CD4-positive, alpha-beta T cell treated with Interleukin-6 for 4 hours (primary cell): Measurements from ENCODE around the gene THAP8.
"Not testable (repeated sequence)": the region's sequence is repeated elsewhere in the genome, so short reads cannot be mapped to it uniquely, and the experiment has no call there.

Experiments
- DNase-seq: peaks from one replicate; pipeline ENCODE4 v3.0.0-alpha.2; 2020; ENCODE audit warnings: mixed read lengths

Gene THAP8

GRCh38 chr19:36054119-36054732 is at the start of gene THAP8:
Gene THAP8 (minus strand): TSS chr19:36054285. CDS start chr19:36054217, 68 bp downstream.
- peak; percentile 100 for DNase-seq

GRCh38 chr19:36103040-36103626 is 49.0 kb upstream of the THAP8 start:
- no peak for DNase-seq

GRCh38 chr19:36101550-36102327 is 47.7 kb upstream of the THAP8 start:
- DNase-seq, result no peak

- DNase-seq, result no peak
These were observed 46.4 kb upstream of the THAP8 start for GRCh38 chr19:36100476-36100875.

- DNase-seq, result no peak
These were observed 45.2 kb upstream of the THAP8 start for GRCh38 chr19:36099166-36099785.

- no peak for DNase-seq
These were observed 43.0 kb upstream of the THAP8 start for GRCh38 chr19:36097036-36097435.

- no peak for DNase-seq
These were observed 39.6 kb upstream of the THAP8 start for GRCh38 chr19:36093687-36094086.

- no peak for DNase-seq
These were observed 39.1 kb upstream of the THAP8 start for GRCh38 chr19:36093146-36093662.

- no peak for DNase-seq
These were observed 38.5 kb upstream of the THAP8 start for GRCh38 chr19:36092566-36092965.

GRCh38 chr19:36090910-36091695 is 37.0 kb upstream of the THAP8 start:
- DNase-seq, result no peak

GRCh38 chr19:36089847-36090246 is 35.8 kb upstream of the THAP8 start:
- DNase-seq, result no peak

- DNase-seq, result no peak
These were observed 32.2 kb upstream of the THAP8 start for GRCh38 chr19:36086326-36086725.

- no peak for DNase-seq
These were observed 30.3 kb upstream of the THAP8 start for GRCh38 chr19:36084231-36085009.

- no peak for DNase-seq
These were observed 28.8 kb upstream of the THAP8 start for GRCh38 chr19:36082916-36083315.

- no peak for DNase-seq
These were observed 27.8 kb upstream of the THAP8 start for GRCh38 chr19:36081894-36082293.

- no peak for DNase-seq
These were observed 27.3 kb upstream of the THAP8 start for GRCh38 chr19:36081385-36081784.

- no peak for DNase-seq
These were observed 25.4 kb upstream of the THAP8 start for GRCh38 chr19:36079389-36079945.

GRCh38 chr19:36073121-36073876 is 19.2 kb upstream of the THAP8 start:
- no peak for DNase-seq

- no peak for DNase-seq
These were observed 18.0 kb upstream of the THAP8 start for GRCh38 chr19:36072081-36072480.

GRCh38 chr19:36068810-36069499 is 14.9 kb upstream of the THAP8 start:
- not testable (repeated sequence) for DNase-seq
